Bronchial epithelial cell (primary cell): Measurements from ENCODE around the gene CAMTA1. TPM values are rescaled to one million over a fixed set of nuclear protein-coding genes. Genes with fewer than 3 reads are reported as not detected.

Source experiments
- DNase-seq: peaks from one replicate; pipeline ENCODE4 v3.0.0-alpha.2; 2010; ENCODE audit warnings: low read depth
- FAIRE-seq: peaks from 2 replicates; lab custom pipeline; 2011; peaks lifted over from hg19 to GRCh38; lab: Jason Lieb, UNC
- H3K27me3 ChIP-seq: 2 replicates; pipeline ENCODE4 v1.5.1; 2011; ENCODE audit warnings: low read length; ENCODE audit not compliant: control insufficient read depth, insufficient read depth
- H3K36me3 ChIP-seq: 2 replicates; pipeline ENCODE4 v1.5.1; 2011; ENCODE audit warnings: low read length; ENCODE audit not compliant: control insufficient read depth, insufficient read depth
- H3K4me3 ChIP-seq: 2 replicates; pipeline ENCODE4 v1.5.1; 2011; ENCODE audit warnings: mild to moderate bottlenecking, low read depth, low read length, control low read depth
- CTCF ChIP-seq: IDR thresholded peaks from 2 replicates; pipeline ENCODE4 v1.5.1; 2011; ENCODE audit warnings: mild to moderate bottlenecking, moderate library complexity, low read length, control low read depth, inconsistent platforms; ENCODE audit not compliant: insufficient read depth, severe bottlenecking
- total RNA-seq: library from RNA; depleted of rRNA; stranded (reverse); fragments of >200 nt; gene quantifications from 2 replicates; pipeline ENCODE4 v1.2.1, GENCODE V29; 2014

CAMTA1 gene
- total RNA-seq, 1 donor from 2014 or later, result 68.2 TPM

DNA sequence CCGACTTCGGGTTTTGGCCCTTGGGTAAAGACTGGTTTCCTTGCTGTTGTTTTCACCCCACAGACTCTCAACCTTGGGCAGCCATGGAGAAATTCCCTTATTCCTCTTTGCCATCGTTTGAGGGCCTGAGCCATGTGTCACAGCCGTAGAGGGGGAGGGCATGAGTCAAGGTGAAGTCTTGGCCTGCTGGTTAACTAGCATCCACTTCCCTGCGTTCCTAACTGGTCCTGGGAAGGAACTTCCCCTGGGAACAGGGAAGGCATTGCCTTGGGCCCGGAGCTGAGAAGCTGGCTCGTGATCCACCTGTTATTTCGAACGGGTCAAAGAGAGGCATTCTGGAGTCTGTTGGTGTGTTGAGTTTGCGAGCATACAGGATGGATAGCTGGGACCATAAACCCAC is 464.9 kb downstream of the CAMTA1 start:
- FAIRE-seq (no peak), DNase-seq (no peak)
- no peaks in the 10 kb centered on the region for H3K36me3 ChIP-seq
- no peak overlapping the region for H3K4me3 ChIP-seq
- TF ChIP-seq CTCF, result no peak
- peaks cover 3% of the 10 kb centered on the region for H3K27me3 ChIP-seq

DNA sequence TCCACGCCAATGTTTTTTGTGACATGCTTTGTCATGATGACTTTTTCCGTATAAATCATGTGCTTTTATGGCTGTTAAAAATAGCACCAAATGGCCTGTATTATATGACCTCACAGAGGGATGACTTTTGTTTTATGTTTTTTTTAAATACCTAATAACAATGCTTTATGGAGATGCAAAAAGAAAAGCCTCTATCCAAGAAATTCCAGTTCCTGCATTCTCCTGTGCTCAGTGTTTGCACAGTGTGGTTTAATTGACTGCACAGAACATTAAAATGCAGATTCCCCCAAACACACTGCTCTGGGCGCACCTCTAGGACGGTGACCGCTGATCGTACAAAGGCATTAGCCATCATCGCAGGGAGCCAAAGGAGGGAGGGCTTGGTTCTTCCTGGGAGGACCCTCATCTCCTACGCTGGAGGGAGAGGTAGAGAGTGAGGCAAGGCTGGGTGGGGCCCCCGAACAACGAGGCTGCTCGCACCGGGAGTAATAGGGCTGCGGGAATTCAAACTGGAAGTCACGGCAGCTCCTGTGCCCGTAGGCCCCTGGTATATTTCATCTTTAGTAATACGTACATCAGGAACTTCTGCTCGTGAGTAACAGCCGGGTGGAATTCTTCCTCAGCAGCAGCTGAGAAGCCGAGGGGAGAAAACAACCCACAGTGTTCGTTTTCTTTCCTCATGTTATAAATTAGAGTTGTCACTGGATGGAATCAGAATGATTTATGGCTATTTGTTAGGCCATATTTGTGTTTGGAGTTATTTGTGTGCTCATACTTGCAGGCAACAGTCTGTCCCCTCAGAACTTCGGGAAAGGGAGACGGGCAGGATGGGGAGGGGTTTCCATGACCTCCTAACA is 465.6 kb downstream of the CAMTA1 start:
- FAIRE-seq, result no peak
- Histone ChIP-seq H3K4me3 (no peak overlapping the region), H3K36me3 (no peaks in the 10 kb centered on the region), H3K27me3 (peaks cover 3% of the 10 kb centered on the region)
- no peak for TF ChIP-seq CTCF
- DNase-seq, result no peak

DNA sequence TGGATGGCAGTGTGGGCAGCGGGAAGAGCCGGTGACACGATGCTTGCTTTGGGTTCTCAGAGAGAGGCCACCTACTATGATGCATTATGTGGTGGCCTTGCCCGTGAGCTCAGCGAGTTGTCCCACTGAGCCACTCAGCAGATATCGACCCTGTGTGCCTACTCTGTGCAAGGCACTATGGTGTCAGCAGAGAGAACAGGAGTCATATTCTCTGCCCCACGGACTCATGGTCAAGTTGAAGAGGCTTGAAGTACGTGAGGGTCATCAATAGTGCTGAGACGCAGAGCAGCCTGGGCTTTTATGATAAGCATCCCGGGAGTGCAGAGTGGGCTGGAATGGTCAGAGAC is 466.2 kb downstream of the CAMTA1 start:
- Histone ChIP-seq H3K36me3 (no peaks in the 10 kb centered on the region), H3K4me3 (no peak overlapping the region), H3K27me3 (peaks cover 3% of the 10 kb centered on the region)
- no peak for FAIRE-seq
- TF ChIP-seq CTCF, result no peak
- DNase-seq, result no peak

GRCh38 chr1:7252411-7253117 is 467.3 kb downstream of the CAMTA1 start:
- no peak overlapping the region for H3K4me3 ChIP-seq
- H3K27me3 ChIP-seq, result peaks cover 3% of the 10 kb centered on the region
- FAIRE-seq, result no peak
- no peak for TF ChIP-seq CTCF
- no peaks in the 10 kb centered on the region for H3K36me3 ChIP-seq
- DNase-seq, result no peak

DNA sequence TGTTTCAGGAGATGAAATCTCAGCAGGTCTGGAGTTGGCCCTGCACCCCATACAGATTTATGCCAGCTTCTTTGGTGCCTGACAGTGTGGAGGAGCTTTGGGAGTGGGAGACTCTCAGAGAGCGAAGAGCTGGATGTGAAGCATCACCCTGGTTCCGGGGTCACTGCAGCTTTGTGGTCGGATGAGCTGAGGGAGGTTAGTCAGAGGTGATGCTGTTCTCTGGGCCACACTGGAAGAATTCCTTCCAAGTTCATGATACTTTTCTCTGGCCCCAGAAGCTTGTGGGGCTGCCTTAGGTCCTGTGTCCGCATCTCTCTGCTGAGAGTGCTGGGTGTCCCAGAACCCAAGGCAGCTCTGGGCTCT is 467.8 kb downstream of the CAMTA1 start:
- no peak for DNase-seq
- Histone ChIP-seq H3K27me3 (peaks cover 3% of the 10 kb centered on the region), H3K36me3 (no peaks in the 10 kb centered on the region), H3K4me3 (no peak overlapping the region)
- FAIRE-seq, result no peak
- TF ChIP-seq CTCF, result no peak
